Pulmonary artery endothelial cell (primary cell): Measurements from ENCODE around the gene UBE2G1. TPM values are rescaled to one million over a fixed set of nuclear protein-coding genes. Genes with fewer than 3 reads are reported as not detected.

Experiments
- total RNA-seq: library from RNA; depleted of rRNA; stranded (reverse); fragments of >200 nt; gene quantifications from 2 replicates; pipeline ENCODE4 v1.2.3, GENCODE V29; 2014

The UBE2G1 gene
- total RNA-seq, 1 donor from 2014 or later = 38.1 TPM

Other genes starting within 250 kb of the UBE2G1 start
- 31.8 and 47.1 TPM in 2 replicates for gene ZZEF1, start 223.6 kb downstream of the UBE2G1 start, total RNA-seq
- gene CYB5D2, start 223.5 kb downstream of the UBE2G1 start, total RNA-seq = 16.4 and 43.4 TPM in 2 replicates
- 28.0 and 45.4 TPM in 2 replicates for gene ANKFY1, start 102.7 kb downstream of the UBE2G1 start, total RNA-seq
- gene SPNS3, start 67.3 kb upstream of the UBE2G1 start, total RNA-seq = 0.13 and 0.21 TPM in 2 replicates
- 6.2 and 6.8 TPM in 2 replicates for gene SPNS2, start 132.2 kb upstream of the UBE2G1 start, total RNA-seq
- 64.8 and 76.2 TPM in 2 replicates for gene MYBBP1A, start 188.7 kb upstream of the UBE2G1 start, total RNA-seq
- gene GGT6, start 193.9 kb upstream of the UBE2G1 start, total RNA-seq = not detected in 2 replicates
- not detected in 2 replicates for gene SMTNL2, start 217.9 kb upstream of the UBE2G1 start, total RNA-seq